ENCODE results near the gene PIK3CG.

- TF ChIP-seq ZNF274 (IDR thresholded peaks at IDR 0.05; ENCODE audit: low read depth, low read length) (no peak), YY1 (IDR thresholded peaks at IDR 0.05; ENCODE audit: insufficient read depth, insufficient read length) (no peak), SUZ12 (IDR thresholded peaks at IDR 0.05; ENCODE audit: extremely low read depth, insufficient read depth, insufficient read length) (no peak)
Measured at GRCh38 chr7:106823631-106824030, 41.5 kb upstream of the PIK3CG start.

All from NT2/D1 (cell line).